Loucy (cell line): ENCODE results near the gene KYNU.

ENCODE experiments used
- H2AFZ ChIP-seq: fragments of 200-600 bp; sonication (generic); 2 replicates; pipeline ENCODE4 v1.6.0; 2016; ENCODE audit warnings: antibody characterized with exemption, mild to moderate bottlenecking, low read length, moderate library complexity
- H3F3A ChIP-seq: fragments of 200-600 bp; 2 replicates; pipeline ENCODE4 v1.6.0; 2016; ENCODE audit warnings: antibody characterized with exemption, low read depth, mild to moderate bottlenecking
- H3K27me3 ChIP-seq: fragments of 200-600 bp; sonication (generic); 2 replicates; pipeline ENCODE4 v1.6.1; 2014; ENCODE audit warnings: low read length, mild to moderate bottlenecking; ENCODE audit not compliant: insufficient read depth, poor library complexity, severe bottlenecking
- H3K36me3 ChIP-seq: fragments of 200-600 bp; sonication (generic); 2 replicates; pipeline ENCODE4 v1.6.1; 2016; ENCODE audit warnings: low read length; ENCODE audit not compliant: insufficient read depth
- H3K4me1 ChIP-seq: fragments of 200-600 bp; sonication (generic); 2 replicates; pipeline ENCODE4 v1.5.1; 2014; ENCODE audit warnings: low read length, mild to moderate bottlenecking; ENCODE audit not compliant: insufficient read depth, poor library complexity, severe bottlenecking
- H3K4me2 ChIP-seq: fragments of 200-600 bp; sonication (generic); 2 replicates; pipeline ENCODE4 v1.6.0; 2014; ENCODE audit warnings: antibody characterized with exemption, low read length, low read depth, mild to moderate bottlenecking; ENCODE audit not compliant: poor library complexity, severe bottlenecking
- H3K4me3 ChIP-seq: fragments of 200-600 bp; sonication (generic); 2 replicates; pipeline ENCODE4 v1.5.1; 2014; ENCODE audit warnings: low read length, mild to moderate bottlenecking, mixed read lengths; ENCODE audit not compliant: poor library complexity, severe bottlenecking
- H3K79me2 ChIP-seq: fragments of 200-600 bp; sonication (generic); 2 replicates; pipeline ENCODE4 v1.6.1; 2014; ENCODE audit warnings: low read length; ENCODE audit not compliant: insufficient read depth
- H3K9ac ChIP-seq: fragments of 200-600 bp; sonication (generic); 2 replicates; pipeline ENCODE4 v1.6.0; 2014; ENCODE audit warnings: mild to moderate bottlenecking, low read depth, low read length, moderate library complexity; ENCODE audit not compliant: poor library complexity, severe bottlenecking
- H3K9me2 ChIP-seq: fragments of 200-600 bp; sonication (generic); replicated peaks from 2 replicates; pipeline ENCODE4 v1.6.1; 2016; ENCODE audit warnings: low read depth, low read length, mixed read lengths
- H3K9me3 ChIP-seq: fragments of 200-600 bp; sonication (generic); 2 replicates; pipeline ENCODE4 v1.6.1; 2014; ENCODE audit warnings: mild to moderate bottlenecking, antibody characterized with exemption, low read length, low read depth; ENCODE audit not compliant: insufficient read depth
- H4K20me1 ChIP-seq: fragments of 200-600 bp; sonication (generic); 2 replicates; pipeline ENCODE4 v1.6.0; 2014; ENCODE audit warnings: antibody characterized with exemption, low read length, mild to moderate bottlenecking; ENCODE audit not compliant: insufficient read depth, poor library complexity, severe bottlenecking
- CTCF ChIP-seq: fragments of 200-600 bp; sonication (generic); conservative IDR thresholded peaks from 2 replicates; pipeline ENCODE4 v1.5.1; 2014; ENCODE audit warnings: mild to moderate bottlenecking, antibody characterized with exemption, low read length
- EZH2phosphoT487 ChIP-seq: fragments of 200-600 bp; IDR thresholded peaks from 2 replicates; pipeline ENCODE4 v1.6.1; 2018; ENCODE audit warnings: antibody characterized with exemption, mild to moderate bottlenecking, moderate library complexity, borderline replicate concordance

KYNU gene

GRCh38 chr2:142951190-142952007 is 73.9 kb downstream of the KYNU start:
- H3K4me1 ChIP-seq: no peaks in the 10 kb centered on the region

GRCh38 chr2:142952018-142952417 is 74.6 kb downstream of the KYNU start:
- Histone ChIP-seq H4K20me1 (no peaks in the 10 kb centered on the region), H2AFZ (no peak overlapping the region), H3K9me2 (no peaks in the 10 kb centered on the region), H3K4me3 (no peak overlapping the region), H3K9me3 (no peaks in the 10 kb centered on the region), H3K4me1 (no peaks in the 10 kb centered on the region), H3F3A (no peaks in the 10 kb centered on the region), H3K27me3 (no peaks in the 10 kb centered on the region), H3K36me3 (no peaks in the 10 kb centered on the region), H3K9ac (no peak overlapping the region), H3K4me2 (no peak overlapping the region), H3K79me2 (no peaks in the 10 kb centered on the region)
- TF ChIP-seq CTCF: no peak

More at GRCh38 chr2:142951190-142952007, 73.9 kb downstream of the KYNU start:
- H3K36me3 ChIP-seq: no peaks in the 10 kb centered on the region
- no peaks in the 10 kb centered on the region for H3K9me3 ChIP-seq
- H3F3A ChIP-seq: no peaks in the 10 kb centered on the region
- H3K79me2 ChIP-seq: no peaks in the 10 kb centered on the region
- H2AFZ ChIP-seq: no peak overlapping the region
- no peak overlapping the region for H3K4me2 ChIP-seq
- H3K9me2 ChIP-seq: no peaks in the 10 kb centered on the region
- TF ChIP-seq CTCF (no peak), EZH2phosphoT487 (no peak)
- H4K20me1 ChIP-seq: no peaks in the 10 kb centered on the region
- H3K9ac ChIP-seq: no peak overlapping the region
- H3K4me3 ChIP-seq: no peak overlapping the region
- no peaks in the 10 kb centered on the region for H3K27me3 ChIP-seq

- Histone ChIP-seq H3K9me3 (no peaks in the 10 kb centered on the region), H3K4me1 (no peaks in the 10 kb centered on the region), H3K9me2 (no peaks in the 10 kb centered on the region), H3K9ac (no peak overlapping the region), H3K79me2 (no peaks in the 10 kb centered on the region), H3K4me2 (no peak overlapping the region), H2AFZ (no peak overlapping the region), H3F3A (no peaks in the 10 kb centered on the region), H3K36me3 (no peaks in the 10 kb centered on the region), H3K27me3 (no peaks in the 10 kb centered on the region), H3K4me3 (no peak overlapping the region), H4K20me1 (no peaks in the 10 kb centered on the region)
- TF ChIP-seq CTCF: no peak
- TF ChIP-seq EZH2phosphoT487: no peak
Measured at GRCh38 chr2:142952793-142953494, 75.5 kb downstream of the KYNU start.
